Astrocyte (in vitro differentiated cells and primary cell): Measurements from ENCODE around the gene KRT72. TPM values are rescaled to one million over a fixed set of nuclear protein-coding genes. Genes with fewer than 3 reads are reported as not detected.

Experiments
- DNase-seq: peaks from one replicate; pipeline ENCODE4 v3.0.0-alpha.2; 2010; ENCODE audit warnings: low read depth
- FAIRE-seq: peaks from 2 replicates; lab custom pipeline; 2011; peaks lifted over from hg19 to GRCh38; lab: Jason Lieb, UNC
- H2AFZ ChIP-seq: 2 replicates; pipeline ENCODE4 v1.6.0; 2012; ENCODE audit warnings: low read depth, low read length, inconsistent platforms
- H3K27ac ChIP-seq: 2 replicates; pipeline ENCODE4 v1.5.1; 2011; ENCODE audit warnings: low read depth, low read length, inconsistent platforms
- H3K27me3 ChIP-seq: 2 replicates; pipeline ENCODE4 v1.6.0; 2011; ENCODE audit warnings: low read length, inconsistent platforms; ENCODE audit not compliant: insufficient read depth
- H3K36me3 ChIP-seq: 2 replicates; pipeline ENCODE4 v1.5.1; 2011; ENCODE audit warnings: low read length, inconsistent platforms; ENCODE audit not compliant: insufficient read depth
- H3K4me1 ChIP-seq: 2 replicates; pipeline ENCODE4 v1.5.1; 2011; ENCODE audit warnings: low read length, inconsistent platforms; ENCODE audit not compliant: insufficient read depth
- H3K4me2 ChIP-seq: 2 replicates; pipeline ENCODE4 v1.6.0; 2012; ENCODE audit warnings: low read length, inconsistent platforms
- H3K4me3 ChIP-seq: 2 replicates; pipeline ENCODE4 v1.5.1; 2011; ENCODE audit warnings: low read depth, mild to moderate bottlenecking, low read length, inconsistent platforms; ENCODE audit not compliant: insufficient read depth
- H3K79me2 ChIP-seq: 2 replicates; pipeline ENCODE4 v1.6.0; 2012; ENCODE audit warnings: mild to moderate bottlenecking, low read length, inconsistent platforms; ENCODE audit not compliant: insufficient read depth
- H3K9ac ChIP-seq: 2 replicates; pipeline ENCODE4 v1.6.0; 2012; ENCODE audit warnings: mild to moderate bottlenecking, low read length, inconsistent platforms
- H3K9me3 ChIP-seq: 2 replicates; pipeline ENCODE4 v1.5.1; 2012; ENCODE audit warnings: low read depth, mild to moderate bottlenecking, low read length, inconsistent platforms; ENCODE audit not compliant: insufficient read depth
- H4K20me1 ChIP-seq: 2 replicates; pipeline ENCODE4 v1.6.0; 2012; ENCODE audit warnings: low read length, inconsistent platforms; ENCODE audit not compliant: insufficient read depth
- H3K27ac Mint-ChIP-seq: one replicate; pipeline ENCODE4 v1.8.0; 2021; ENCODE audit warnings: mild to moderate bottlenecking, mixed read lengths; ENCODE audit not compliant: unreplicated experiment
- H3K27me3 Mint-ChIP-seq: one replicate; pipeline ENCODE4 v1.8.0; 2021; ENCODE audit warnings: low read depth, mixed read lengths; ENCODE audit not compliant: unreplicated experiment
- H3K36me3 Mint-ChIP-seq: one replicate; pipeline ENCODE4 v1.8.0; 2021; ENCODE audit warnings: low read depth, mixed read lengths; ENCODE audit not compliant: unreplicated experiment
- H3K4me1 Mint-ChIP-seq: one replicate; pipeline ENCODE4 v1.8.0; 2021; ENCODE audit warnings: low read depth, mixed read lengths; ENCODE audit not compliant: unreplicated experiment
- H3K4me3 Mint-ChIP-seq: one replicate; pipeline ENCODE4 v1.8.0; 2021; ENCODE audit warnings: mild to moderate bottlenecking, moderate library complexity, mixed read lengths; ENCODE audit not compliant: unreplicated experiment
- H3K9me3 Mint-ChIP-seq: one replicate; pipeline ENCODE4 v1.8.0; 2021; ENCODE audit warnings: mild to moderate bottlenecking, mixed read lengths; ENCODE audit not compliant: unreplicated experiment
- EZH2 ChIP-seq: IDR thresholded peaks from 2 replicates; pipeline ENCODE4 v1.6.1; 2012; ENCODE audit warnings: mild to moderate bottlenecking, low read length, inconsistent platforms; ENCODE audit not compliant: insufficient read depth
- total RNA-seq: library from RNA; stranded (reverse); gene quantifications from 2 replicates; pipeline ENCODE4 v1.2.1, GENCODE V29; 2021
- TF ChIP-seq, protein P1 (sequence below): IDR thresholded peaks from 2 replicates; pipeline ENCODE4 v1.5.1; 2011; ENCODE audit warnings: low read depth, mild to moderate bottlenecking, inconsistent platforms, low read length, moderate library complexity; ENCODE audit not compliant: insufficient read depth

KRT72 gene
- total RNA-seq, 1 donor from 2014 or later = not detected

DNA sequence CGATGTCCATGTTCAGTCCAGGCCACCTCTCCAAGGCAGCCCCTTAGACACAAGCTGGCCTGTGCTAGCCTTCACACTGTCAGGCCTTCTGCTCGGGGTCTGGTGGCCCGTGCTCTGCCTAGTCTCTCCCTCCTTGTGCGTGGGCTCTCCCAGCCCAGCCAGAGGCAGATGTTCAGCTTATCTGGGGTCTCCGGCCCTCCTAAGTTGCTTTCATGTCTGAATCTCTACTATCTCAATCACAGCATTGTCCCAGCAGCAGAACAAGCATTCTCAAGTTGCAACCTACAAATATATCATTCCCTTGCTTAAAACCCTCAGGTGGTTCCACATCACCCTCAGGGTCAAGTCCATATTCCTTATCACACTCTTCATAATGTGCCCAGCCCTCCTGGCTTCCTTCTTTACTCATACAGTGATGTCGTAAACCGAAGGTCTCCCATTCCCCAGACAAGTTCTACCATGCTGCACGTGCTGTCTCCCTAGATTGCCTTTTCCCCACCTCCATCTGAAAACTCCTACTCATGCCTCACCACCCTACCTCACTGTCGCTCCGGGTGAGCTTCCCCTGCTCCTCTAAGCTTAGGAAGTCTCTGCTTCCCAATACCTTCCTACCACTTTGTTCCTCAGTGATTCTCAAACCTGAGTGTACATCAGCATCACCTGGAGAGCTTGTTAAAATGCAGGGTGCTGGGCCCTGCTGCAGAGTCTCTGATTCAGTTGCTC is 15.6 kb upstream of the KRT72 start:
- no peak overlapping the region for H2AFZ ChIP-seq
- no peak overlapping the region for H3K27ac Mint-ChIP-seq
- H3K4me3 ChIP-seq = no peak overlapping the region
- H3K4me2 ChIP-seq = no peak overlapping the region
- H3K4me1 Mint-ChIP-seq = peaks cover 6% of the 10 kb centered on the region
- no peak overlapping the region for H3K27ac ChIP-seq
- H3K4me3 Mint-ChIP-seq = no peak overlapping the region
- TF ChIP-seq, protein P1, sequence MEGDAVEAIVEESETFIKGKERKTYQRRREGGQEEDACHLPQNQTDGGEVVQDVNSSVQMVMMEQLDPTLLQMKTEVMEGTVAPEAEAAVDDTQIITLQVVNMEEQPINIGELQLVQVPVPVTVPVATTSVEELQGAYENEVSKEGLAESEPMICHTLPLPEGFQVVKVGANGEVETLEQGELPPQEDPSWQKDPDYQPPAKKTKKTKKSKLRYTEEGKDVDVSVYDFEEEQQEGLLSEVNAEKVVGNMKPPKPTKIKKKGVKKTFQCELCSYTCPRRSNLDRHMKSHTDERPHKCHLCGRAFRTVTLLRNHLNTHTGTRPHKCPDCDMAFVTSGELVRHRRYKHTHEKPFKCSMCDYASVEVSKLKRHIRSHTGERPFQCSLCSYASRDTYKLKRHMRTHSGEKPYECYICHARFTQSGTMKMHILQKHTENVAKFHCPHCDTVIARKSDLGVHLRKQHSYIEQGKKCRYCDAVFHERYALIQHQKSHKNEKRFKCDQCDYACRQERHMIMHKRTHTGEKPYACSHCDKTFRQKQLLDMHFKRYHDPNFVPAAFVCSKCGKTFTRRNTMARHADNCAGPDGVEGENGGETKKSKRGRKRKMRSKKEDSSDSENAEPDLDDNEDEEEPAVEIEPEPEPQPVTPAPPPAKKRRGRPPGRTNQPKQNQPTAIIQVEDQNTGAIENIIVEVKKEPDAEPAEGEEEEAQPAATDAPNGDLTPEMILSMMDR = no peak
- TF ChIP-seq EZH2 = no peak
- FAIRE-seq (no peak), DNase-seq (no peak)
- H3K36me3 ChIP-seq = no peaks in the 10 kb centered on the region
- no peaks in the 10 kb centered on the region for H3K79me2 ChIP-seq
- H3K4me1 ChIP-seq = no peaks in the 10 kb centered on the region
- peaks cover 67% of the 10 kb centered on the region for H3K27me3 Mint-ChIP-seq
- no peaks in the 10 kb centered on the region for H3K9me3 Mint-ChIP-seq
- H3K9me3 ChIP-seq = no peaks in the 10 kb centered on the region
- no peaks in the 10 kb centered on the region for H4K20me1 ChIP-seq
- H3K36me3 Mint-ChIP-seq = peaks cover under 1% of the 10 kb centered on the region
- H3K27me3 ChIP-seq = peaks cover 8% of the 10 kb centered on the region
- no peak overlapping the region for H3K9ac ChIP-seq

DNA sequence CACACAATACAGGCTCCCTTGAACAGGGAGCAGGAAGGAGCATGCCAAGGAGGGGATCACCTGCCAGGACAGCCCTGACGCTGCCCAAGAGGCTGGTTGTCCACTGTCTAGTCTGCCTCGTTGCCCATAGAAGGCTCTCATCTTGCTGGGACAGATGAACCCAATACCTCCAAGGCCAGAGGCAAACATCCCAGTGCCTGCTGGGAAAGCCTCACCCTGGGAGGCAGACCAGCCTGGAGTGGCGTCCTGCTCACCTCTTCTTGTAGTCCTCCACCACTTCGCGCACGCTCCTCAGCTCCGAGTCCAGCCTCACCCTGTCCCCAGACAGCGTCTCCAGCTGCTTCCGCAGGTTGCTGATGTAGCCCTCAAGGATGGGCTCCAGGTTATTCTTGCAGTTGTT is 14.6 kb upstream of the KRT72 start:
- Mint-ChIP-seq H3K4me1 (peaks cover 6% of the 10 kb centered on the region), H3K36me3 (peaks cover 2% of the 10 kb centered on the region), H3K27ac (no peak overlapping the region), H3K9me3 (no peaks in the 10 kb centered on the region), H3K4me3 (no peak overlapping the region), H3K27me3 (peaks cover 77% of the 10 kb centered on the region)
- Histone ChIP-seq H3K27ac (no peak overlapping the region), H3K27me3 (peaks cover 8% of the 10 kb centered on the region), H3K4me3 (no peak overlapping the region), H3K36me3 (no peaks in the 10 kb centered on the region), H3K9ac (no peak overlapping the region), H3K4me2 (no peak overlapping the region), H4K20me1 (no peaks in the 10 kb centered on the region), H2AFZ (no peak overlapping the region), H3K9me3 (no peaks in the 10 kb centered on the region), H3K79me2 (no peaks in the 10 kb centered on the region), H3K4me1 (no peaks in the 10 kb centered on the region)
- DNase-seq (no peak), FAIRE-seq (no peak)
- TF ChIP-seq, protein P1 = no peak
- no peak for TF ChIP-seq EZH2

DNA sequence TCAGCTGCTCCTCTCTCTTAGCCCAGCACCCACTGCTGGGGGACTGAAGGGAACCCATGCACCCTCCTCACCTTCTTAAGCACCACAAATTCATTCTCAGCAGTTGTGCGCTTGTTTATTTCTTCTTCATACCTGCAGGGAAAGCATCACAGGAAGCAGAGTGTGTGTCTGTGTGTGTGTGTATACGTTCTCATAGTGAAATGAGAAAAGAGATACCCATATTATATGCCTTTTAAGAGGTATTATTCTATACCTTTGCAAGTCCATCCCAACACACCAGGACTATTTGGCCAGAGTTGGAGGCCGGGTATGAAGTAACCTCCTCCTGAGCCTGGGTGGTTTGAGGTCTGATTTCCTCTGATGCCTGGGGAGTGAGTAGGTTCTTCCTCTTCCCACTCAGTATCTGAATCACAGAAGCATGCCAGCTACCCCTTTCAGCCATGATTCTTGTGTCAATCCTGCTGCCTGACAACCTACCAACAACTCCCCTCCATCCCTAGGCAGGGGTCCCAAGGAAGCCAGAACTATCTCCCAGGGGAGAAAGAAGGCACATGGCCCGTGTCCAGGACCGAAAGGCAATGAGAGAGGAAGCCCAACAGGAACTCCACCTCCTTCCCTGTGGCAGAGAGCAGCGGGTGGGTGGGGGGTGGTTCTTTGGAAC is 14.1 kb upstream of the KRT72 start:
- Histone ChIP-seq H4K20me1 (no peaks in the 10 kb centered on the region), H3K36me3 (no peaks in the 10 kb centered on the region), H3K4me1 (no peaks in the 10 kb centered on the region), H3K9me3 (no peaks in the 10 kb centered on the region), H3K4me3 (no peak overlapping the region), H3K79me2 (no peaks in the 10 kb centered on the region), H3K9ac (no peak overlapping the region), H3K27ac (no peak overlapping the region), H3K27me3 (peaks cover 8% of the 10 kb centered on the region), H2AFZ (no peak overlapping the region), H3K4me2 (no peak overlapping the region)
- DNase-seq (peak; percentile 6), FAIRE-seq (no peak)
- TF ChIP-seq, protein P1 = no peak
- TF ChIP-seq EZH2 = no peak
- Mint-ChIP-seq H3K36me3 (peaks cover 2% of the 10 kb centered on the region), H3K9me3 (no peaks in the 10 kb centered on the region), H3K27ac (no peak overlapping the region), H3K4me1 (peaks cover 6% of the 10 kb centered on the region), H3K27me3 (peaks cover 76% of the 10 kb centered on the region), H3K4me3 (no peak overlapping the region)
